Measurements from ENCODE around the gene TNFRSF1B.

TNFRSF1B gene

GRCh38 chr1:12194666-12195216 lies 27.9 kb downstream of the TNFRSF1B start:
- no peak overlapping the region for H3K27ac ChIP-seq
- DNase-seq (ENCODE audit: low spot score), result no peak
- ChIA-PET CTCF (no interaction called here), POLR2A (ENCODE audit: low non-redundant PET) (no interaction called here)
- TF ChIP-seq CTCF (conservative IDR thresholded peaks at IDR 0.05; ENCODE audit: low read depth), result no peak

- H3K27ac ChIP-seq, result no peak overlapping the region
- CTCF ChIA-PET, result no interaction called here
- no peak for DNase-seq (ENCODE audit: low spot score)
- POLR2A ChIA-PET (ENCODE audit: low non-redundant PET), result no interaction called here
- no peak for TF ChIP-seq CTCF (conservative IDR thresholded peaks at IDR 0.05; ENCODE audit: low read depth)
Observed at GRCh38 chr1:12195416-12195815, 28.6 kb downstream of the TNFRSF1B start.

DNA sequence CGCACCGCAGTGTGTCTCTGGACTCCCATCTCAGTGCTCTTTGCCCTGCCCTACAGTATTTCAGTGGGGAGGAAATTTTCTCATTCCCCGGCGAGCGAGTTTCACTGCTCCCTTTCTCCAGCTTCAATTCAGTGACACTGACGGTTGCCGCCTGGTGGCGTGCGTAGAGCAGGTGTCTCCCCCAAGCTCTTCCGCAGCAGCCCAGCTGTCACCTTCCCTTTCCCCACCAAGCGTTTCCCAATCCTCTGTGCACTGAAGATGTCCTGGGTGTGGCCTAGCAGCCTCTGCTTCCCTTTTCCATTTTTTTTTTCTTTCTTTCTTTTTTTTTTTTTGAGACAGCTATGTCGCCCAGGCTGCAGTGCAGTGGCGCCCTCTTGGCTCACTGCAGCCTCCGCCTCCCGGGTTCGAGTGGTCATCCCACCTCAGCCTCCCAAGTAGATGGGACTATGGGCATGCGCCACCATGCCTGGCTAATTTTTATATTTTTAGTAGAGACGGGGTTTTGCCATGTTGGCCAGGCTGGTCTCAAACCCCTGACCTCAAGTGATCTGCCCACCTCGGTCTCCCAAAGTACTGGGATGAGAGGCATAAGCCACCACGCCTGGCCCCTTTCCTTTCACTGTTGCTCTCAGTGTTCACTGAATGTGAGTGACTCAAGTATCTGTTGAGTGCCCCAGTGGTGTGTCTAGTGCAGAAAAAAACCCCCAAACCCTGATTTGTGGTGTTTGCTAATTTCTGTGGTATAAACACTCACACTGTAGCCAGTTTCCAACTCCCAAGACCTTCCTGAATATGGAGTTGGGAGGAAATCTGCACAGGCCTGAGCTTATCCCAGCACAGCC lies 30.1 kb downstream of the TNFRSF1B start:
- no peak overlapping the region for H3K27ac ChIP-seq
- TF ChIP-seq CTCF (conservative IDR thresholded peaks at IDR 0.05; ENCODE audit: low read depth), result no peak
- POLR2A ChIA-PET (ENCODE audit: low non-redundant PET), result no interaction called here
- CTCF ChIA-PET, result interaction anchor here (3.5 kb wide), 1 partner anchor 72 kb away, joined by 15 read pairs; no protein-coding TSS in a partner anchor
- DNase-seq (ENCODE audit: low spot score), result no peak

GRCh38 chr1:12197483-12197880 lies 30.7 kb downstream of the TNFRSF1B start:
- H3K27ac ChIP-seq, result no peak overlapping the region
- POLR2A ChIA-PET (ENCODE audit: low non-redundant PET), result no interaction called here
- no peak for DNase-seq (ENCODE audit: low spot score)
- CTCF ChIA-PET, result interaction anchor here (3.5 kb wide), 1 partner anchor 73 kb away, joined by 15 read pairs; no protein-coding TSS in a partner anchor
- TF ChIP-seq CTCF (conservative IDR thresholded peaks at IDR 0.05; ENCODE audit: low read depth), result no peak

GRCh38 chr1:12200208-12200607 lies 33.4 kb downstream of the TNFRSF1B start:
- no peak for TF ChIP-seq CTCF (conservative IDR thresholded peaks at IDR 0.05; ENCODE audit: low read depth)
- CTCF ChIA-PET, result interaction anchor here (3.5 kb wide), 1 partner anchor 75 kb away, joined by 15 read pairs; no protein-coding TSS in a partner anchor
- no peak overlapping the region for H3K27ac ChIP-seq
- DNase-seq (ENCODE audit: low spot score), result no peak
- POLR2A ChIA-PET (ENCODE audit: low non-redundant PET), result no interaction called here

DNA sequence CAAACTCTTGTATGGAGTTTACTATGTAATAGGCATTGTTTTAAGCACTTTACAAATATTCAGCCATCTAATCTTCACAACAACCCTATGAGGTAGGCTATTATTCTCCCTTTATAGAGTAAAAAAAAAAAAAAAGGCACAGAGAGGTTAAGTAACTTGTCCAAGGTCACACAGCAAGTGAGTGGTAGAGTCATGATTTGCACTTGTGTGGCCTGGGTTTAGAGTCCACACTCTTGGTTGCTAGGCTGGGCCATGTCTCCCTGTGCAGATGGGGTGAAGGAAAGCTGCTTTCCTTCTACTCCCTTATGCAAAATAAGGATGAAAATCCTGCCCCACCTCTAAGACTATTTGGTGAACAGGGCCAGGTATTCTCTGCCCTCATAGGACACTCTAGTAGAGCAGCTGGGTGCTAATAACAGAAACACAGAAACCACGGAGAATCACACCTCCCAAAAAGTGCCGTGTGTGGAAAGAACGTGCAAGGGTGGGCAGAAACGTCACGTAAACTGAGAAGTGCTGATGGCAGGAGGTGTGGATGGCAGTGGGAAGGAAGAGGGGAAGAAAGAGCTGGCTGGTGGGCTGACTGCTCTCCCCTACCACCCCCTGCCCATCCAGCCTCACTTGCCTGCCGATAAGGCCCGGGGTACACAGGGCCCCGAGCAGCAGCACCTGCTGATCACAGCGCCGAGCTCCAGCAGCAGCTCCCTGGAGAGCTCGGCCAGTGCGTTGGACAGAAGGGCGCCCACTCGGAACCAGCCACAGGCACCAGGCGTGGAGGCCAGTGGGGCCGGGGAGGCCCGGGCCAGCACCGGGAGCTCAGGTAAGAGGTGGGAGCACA lies 34.8 kb downstream of the TNFRSF1B start:
- no peak for TF ChIP-seq CTCF (conservative IDR thresholded peaks at IDR 0.05; ENCODE audit: low read depth)
- ChIA-PET POLR2A (ENCODE audit: low non-redundant PET) (no interaction called here), CTCF (interaction anchor here (3.0 kb wide), 1 partner anchor 76 kb away, joined by 16 read pairs; no protein-coding TSS in a partner anchor)
- no peak for DNase-seq (ENCODE audit: low spot score)
- H3K27ac ChIP-seq, result no peak overlapping the region
